Spleen (tissue), 11 donors: ENCODE measurements around the gene MORN2. TPM values are rescaled to one million over a fixed set of nuclear protein-coding genes. Genes with fewer than 3 reads are reported as not detected.

ENCODE experiments used
- DNase-seq: peaks from one replicate; pipeline ENCODE4 v3.0.0-alpha.2; 2020
- H3K27ac ChIP-seq, 8 donors: fragments of 200-600 bp; sonication (generic) in 7 of 8; 1 replicate in 4 of 8; 2 replicates in 4 of 8; pipeline versions ENCODE4 v1.5.0 to v1.8.0; 2016 to 2021; ENCODE audit warnings: inconsistent platforms in 4 of 8, mild to moderate bottlenecking in 4 of 8, moderate library complexity in 1 of 8
- H3K27me3 ChIP-seq, 7 donors: fragments of 200-600 bp; sonication (generic) in 6 of 7; replicated peaks in 1 of 7; 1 replicate in 4 of 7; 2 replicates in 3 of 7; pipeline versions ENCODE4 v1.5.0 to v1.8.0; 2016 to 2021; ENCODE audit warnings: inconsistent platforms in 3 of 7, mild to moderate bottlenecking in 1 of 7
- H3K36me3 ChIP-seq, 6 donors: fragments of 200-600 bp; sonication (generic) in 5 of 6; 1 replicate in 4 of 6; 2 replicates in 2 of 6; pipeline versions ENCODE4 v1.5.0 to v1.8.0; 2016 to 2021; ENCODE audit warnings: inconsistent platforms in 2 of 6
- H3K4me1 ChIP-seq, 6 donors: fragments of 200-600 bp; sonication (generic) in 5 of 6; 1 replicate in 3 of 6; 2 replicates in 3 of 6; pipeline versions ENCODE4 v1.5.0 to v1.8.0; 2016 to 2021; ENCODE audit warnings: inconsistent platforms in 3 of 6
- H3K4me3 ChIP-seq, 8 donors: fragments of 200-600 bp; sonication (generic) in 7 of 8; 1 replicate in 4 of 8; 2 replicates in 4 of 8; pipeline versions ENCODE4 v1.5.0 to v1.8.0; 2016 to 2021; ENCODE audit warnings: inconsistent platforms in 4 of 8, mild to moderate bottlenecking in 4 of 8, moderate library complexity in 2 of 8
- H3K9me3 ChIP-seq, 8 donors: fragments of 200-600 bp; sonication (generic) in 7 of 8; 1 replicate in 4 of 8; 2 replicates in 4 of 8; pipeline versions ENCODE4 v1.5.0 to v1.8.0; 2016 to 2021; ENCODE audit warnings: inconsistent platforms in 4 of 8
- POLR2A ChIP-seq, 3 donors: fragments of 450-650 bp; IDR thresholded peaks; one replicate each; pipeline ENCODE4 v1.5.1; 2017; ENCODE audit warnings: antibody characterized with exemption in 3 of 3, mild to moderate bottlenecking in 1 of 3
- POLR2AphosphoS5 ChIP-seq, 3 donors: sonication (generic); formaldehyde crosslinking; IDR thresholded peaks; one replicate each; pipeline ENCODE4 v1.5.1; 2017; ENCODE audit warnings: antibody characterized with exemption in 3 of 3
- WGBS, 5 donors: extraction: QIAGEN DNeasy Blood & Tissue Kit in 3 of 5; methylation state at CpG; one replicate each; pipeline versions ENCODE4 v1.1.5 to v1.1.7; 2013 to 2018; 5-methylcytosine and 5-hydroxymethylcytosine counted together
- intact Hi-C: fragments of 100-400 bp; cut with DNase I; formaldehyde crosslinking; loops from one replicate; pipeline ENCODE4 v1.15.0; 2023; ENCODE audit warnings: low total_unique reads
- polyA plus RNA-seq, 3 donors: library from polyadenylated mRNA; stranded (reverse); fragments of 200-250 nt; gene quantifications; one replicate each; pipeline ENCODE4 v1.2.1, GENCODE V29; 2013
- total RNA-seq, 7 donors: library from RNA; depleted of rRNA in 3 of 7; stranded (reverse); fragments of >200 nt in 3 of 7; fragmentation: NEBNext Ultra II Directional in 4 of 7; extraction: Animal tissue kit (Norgen Biotek cat#: 25700) in 4 of 7; gene quantifications; one replicate each; pipeline versions ENCODE4 v1.1.0 to v1.2.1, GENCODE V29; 2016 to 2021
- TF ChIP-seq, protein P1 (sequence below), 11 experiments: fragments of 200-600 bp in 7 of 11; fragments of 450-650 bp in 4 of 11; sonication (generic) in 4 of 11; IDR thresholded peaks in 8 of 11; conservative IDR thresholded peaks in 3 of 11; 1 replicate in 7 of 11; 2 replicates in 4 of 11; pipeline versions ENCODE4 v1.4.0 to v1.8.0; 2016 to 2021; ENCODE audit warnings: antibody characterized with exemption in 11 of 11, inconsistent platforms in 4 of 11, mild to moderate bottlenecking in 1 of 11
- donor health status: healthy with polysubstance abuse.
- donor health status: DM: no; HTN: no; CAD: no; lungs with moderate emphysema.
- donor health status: DM: no; HTN: no; CAD: no.
- donor health status: Bipolar disorder and iron deficiency.
- donor health status: healthy.
- donor health status: DM: no; HTN: no; CAD: no.
- donor health status: DM: yes; HTN: yes; CAD: no.

The MORN2 gene
- total and polyA plus RNA-seq, 10 donors, result 2.4 to 12.2 (median 6.6) TPM

DNA sequence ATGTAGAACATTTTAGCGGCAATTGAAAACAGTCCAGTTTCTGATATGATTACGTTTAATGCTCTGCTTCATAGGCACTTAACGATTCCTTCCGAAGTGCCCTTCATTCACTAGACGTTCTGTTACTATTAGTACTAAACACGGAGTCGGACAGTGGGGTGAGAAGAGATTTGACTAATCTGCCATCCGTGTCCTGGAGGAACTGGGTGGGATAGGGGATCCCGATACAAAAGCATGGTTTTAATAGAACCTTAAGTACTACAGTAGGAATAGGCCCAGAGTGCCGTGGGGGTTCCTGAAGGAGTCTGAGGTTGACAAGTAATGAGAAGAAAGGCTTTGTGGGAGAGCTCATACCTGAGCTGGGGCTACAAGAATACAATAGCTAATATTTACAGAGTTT, 631 bp downstream of the MORN2 start:
- no peak for TF ChIP-seq POLR2A (IDR thresholded peaks at IDR 0.05)
- TF ChIP-seq, protein P1, sequence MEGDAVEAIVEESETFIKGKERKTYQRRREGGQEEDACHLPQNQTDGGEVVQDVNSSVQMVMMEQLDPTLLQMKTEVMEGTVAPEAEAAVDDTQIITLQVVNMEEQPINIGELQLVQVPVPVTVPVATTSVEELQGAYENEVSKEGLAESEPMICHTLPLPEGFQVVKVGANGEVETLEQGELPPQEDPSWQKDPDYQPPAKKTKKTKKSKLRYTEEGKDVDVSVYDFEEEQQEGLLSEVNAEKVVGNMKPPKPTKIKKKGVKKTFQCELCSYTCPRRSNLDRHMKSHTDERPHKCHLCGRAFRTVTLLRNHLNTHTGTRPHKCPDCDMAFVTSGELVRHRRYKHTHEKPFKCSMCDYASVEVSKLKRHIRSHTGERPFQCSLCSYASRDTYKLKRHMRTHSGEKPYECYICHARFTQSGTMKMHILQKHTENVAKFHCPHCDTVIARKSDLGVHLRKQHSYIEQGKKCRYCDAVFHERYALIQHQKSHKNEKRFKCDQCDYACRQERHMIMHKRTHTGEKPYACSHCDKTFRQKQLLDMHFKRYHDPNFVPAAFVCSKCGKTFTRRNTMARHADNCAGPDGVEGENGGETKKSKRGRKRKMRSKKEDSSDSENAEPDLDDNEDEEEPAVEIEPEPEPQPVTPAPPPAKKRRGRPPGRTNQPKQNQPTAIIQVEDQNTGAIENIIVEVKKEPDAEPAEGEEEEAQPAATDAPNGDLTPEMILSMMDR (IDR thresholded peaks at IDR 0.05 in 8 of 11, conservative IDR thresholded peaks at IDR 0.05 in 3 of 11), result no peak
- TF ChIP-seq POLR2AphosphoS5 (IDR thresholded peaks at IDR 0.05), result no peak
- H3K4me3 ChIP-seq, result peak overlapping the region; percentile 71 to 98 (median 88)

DNA sequence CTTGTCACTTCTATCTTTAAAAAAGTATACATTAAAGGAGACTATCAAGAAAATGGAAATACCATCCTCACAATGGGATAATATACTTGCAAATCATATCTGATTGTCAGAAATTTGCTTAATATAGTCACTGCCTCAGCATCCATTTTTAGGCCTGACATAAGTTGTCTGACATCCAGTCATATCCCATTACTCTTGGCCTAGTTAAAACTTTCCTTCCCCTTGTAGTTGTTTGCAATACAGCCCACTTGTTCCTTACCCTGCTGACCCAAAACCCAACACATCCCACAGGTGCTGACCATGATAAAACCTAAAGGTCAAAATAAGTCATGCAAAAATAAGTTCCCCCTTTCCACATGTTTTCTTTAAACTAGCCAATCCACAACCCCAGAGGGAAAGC, 10.3 kb downstream of the MORN2 start:
- no peak for DNase-seq

More for the DNA sequence above, 631 bp downstream of the MORN2 start:
- Histone ChIP-seq H3K27ac (peak overlapping the region in 1 of 8 donors; percentile 82), H3K9me3 (peaks cover 0 to 17% (median 14%) of the 10 kb centered on the region in 8 donors), H3K27me3 (no peaks in the 10 kb centered on the region), H3K36me3 (no peaks in the 10 kb centered on the region), H3K4me1 (peaks cover 7 to 30% (median 18%) of the 10 kb centered on the region in 6 donors)
- intact Hi-C loops, result no loop called here
- 42 to 64% (median 52%) methylated on average over 10 of the region's 10 CpGs for WGBS, 5 donors
- DNase-seq, result no peak

DNA sequence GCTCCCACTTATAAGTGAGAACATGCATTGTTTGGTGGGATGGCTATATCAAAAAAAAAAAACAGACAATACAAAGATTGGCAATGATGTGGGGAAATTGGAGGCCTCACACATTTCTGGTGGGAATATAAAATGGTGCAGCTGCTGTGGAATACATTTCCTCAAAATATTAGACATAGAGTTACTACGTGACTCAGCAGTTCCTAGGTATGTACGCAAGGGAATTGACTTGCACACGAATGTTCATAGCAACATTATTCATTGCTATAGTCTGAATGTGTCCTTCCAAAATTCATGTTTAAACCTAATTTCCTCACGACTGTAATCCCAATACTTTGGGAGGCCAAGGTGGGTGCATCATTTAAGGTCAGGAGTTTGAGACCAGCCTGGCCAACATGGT, 11.6 kb downstream of the MORN2 start:
- no peak overlapping the region for H3K27ac ChIP-seq
- no peaks in the 10 kb centered on the region for H3K27me3 ChIP-seq
- TF ChIP-seq POLR2A (IDR thresholded peaks at IDR 0.05) (no peak), POLR2AphosphoS5 (IDR thresholded peaks at IDR 0.05) (no peak)
- TF ChIP-seq, protein P1 (IDR thresholded peaks at IDR 0.05 in 8 of 11, conservative IDR thresholded peaks at IDR 0.05 in 3 of 11), result no peak
- DNase-seq, result no peak
- intact Hi-C loops, result no loop called here
- WGBS, 5 donors, result 71 to 83% (median 81%) methylated on average over 4 of the region's 4 CpGs
- no peaks in the 10 kb centered on the region for H3K4me1 ChIP-seq
- H3K4me3 ChIP-seq, result no peak overlapping the region
- H3K9me3 ChIP-seq, result peaks cover 0 to 8% (median 0%) of the 10 kb centered on the region in 8 donors
- no peaks in the 10 kb centered on the region for H3K36me3 ChIP-seq

More for the DNA sequence above, 10.3 kb downstream of the MORN2 start:
- Histone ChIP-seq H3K4me1 (no peaks in the 10 kb centered on the region), H3K27me3 (no peaks in the 10 kb centered on the region), H3K27ac (no peak overlapping the region), H3K4me3 (no peak overlapping the region), H3K36me3 (no peaks in the 10 kb centered on the region), H3K9me3 (peaks cover 0 to 8% (median 0%) of the 10 kb centered on the region in 8 donors)
- intact Hi-C loops, result no loop called here
- TF ChIP-seq, protein P1 (IDR thresholded peaks at IDR 0.05 in 8 of 11, conservative IDR thresholded peaks at IDR 0.05 in 3 of 11), result no peak
- no peak for TF ChIP-seq POLR2AphosphoS5 (IDR thresholded peaks at IDR 0.05)
- TF ChIP-seq POLR2A (IDR thresholded peaks at IDR 0.05), result no peak

DNA sequence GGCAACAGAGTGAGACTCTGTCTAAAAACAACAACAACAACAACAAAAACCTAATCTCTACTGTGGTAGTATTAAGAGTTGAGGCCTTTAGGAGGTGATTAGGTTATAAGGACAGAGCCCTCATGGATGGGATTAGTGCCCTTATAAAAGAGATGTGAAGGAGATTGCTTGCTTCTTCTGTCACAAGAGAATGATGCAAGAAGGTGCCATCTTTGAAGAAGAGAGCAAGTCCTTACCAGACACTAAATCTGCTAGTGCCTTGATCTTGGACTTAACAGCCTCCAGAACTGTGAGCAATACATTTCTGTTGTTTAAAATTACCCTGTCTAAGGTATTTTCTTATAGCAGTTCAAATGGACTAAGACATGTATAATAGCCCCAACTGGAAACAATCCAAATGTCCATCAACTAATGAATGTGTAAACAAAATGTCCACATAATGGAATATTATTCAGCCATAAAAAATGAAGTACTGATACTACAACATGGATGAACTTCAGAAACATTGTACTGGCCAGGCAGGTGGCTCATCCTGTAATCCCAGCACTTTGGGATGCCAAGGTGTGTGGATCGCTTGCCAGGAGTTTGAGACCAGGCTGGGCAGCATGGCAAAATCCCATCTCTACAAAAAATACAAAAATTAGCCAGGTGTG, 12.3 kb downstream of the MORN2 start:
- WGBS, 5 donors, result 96 to 100% (median 100%) methylated on average over 1 of the region's 1 CpG
- intact Hi-C loops, result no loop called here

More for the DNA sequence above, 12.3 kb downstream of the MORN2 start:
- DNase-seq, result no peak
- no peaks in the 10 kb centered on the region for H3K27me3 ChIP-seq
- H3K36me3 ChIP-seq, result no peaks in the 10 kb centered on the region
- H3K4me3 ChIP-seq, result no peak overlapping the region
- no peaks in the 10 kb centered on the region for H3K4me1 ChIP-seq
- H3K27ac ChIP-seq, result no peak overlapping the region
- H3K9me3 ChIP-seq, result peaks cover 0 to 8% (median 0%) of the 10 kb centered on the region in 8 donors
- no peak for TF ChIP-seq POLR2AphosphoS5 (IDR thresholded peaks at IDR 0.05)
- TF ChIP-seq, protein P1 (IDR thresholded peaks at IDR 0.05 in 8 of 11, conservative IDR thresholded peaks at IDR 0.05 in 3 of 11), result no peak
- no peak for TF ChIP-seq POLR2A (IDR thresholded peaks at IDR 0.05)
